DOHH2 (cell line): ENCODE measurements around the gene RASSF7.

Experiments
- H3F3A ChIP-seq: fragments of 200-600 bp; sonication (generic), shearing (Covaris generic); 2 replicates; pipeline ENCODE4 v1.6.0; 2016; ENCODE audit warnings: antibody characterized with exemption, mild to moderate bottlenecking; ENCODE audit not compliant: control insufficient read depth, insufficient read depth
- H3K27ac ChIP-seq: fragments of 200-600 bp; sonication (generic); 2 replicates; pipeline ENCODE4 v1.5.1; 2014; ENCODE audit warnings: low read depth, mild to moderate bottlenecking, low read length, moderate library complexity
- H3K27me3 ChIP-seq: fragments of 200-600 bp; sonication (generic); 2 replicates; pipeline ENCODE4 v1.6.1; 2014; ENCODE audit warnings: mild to moderate bottlenecking, low read length, mixed read lengths; ENCODE audit not compliant: control insufficient read depth
- H3K36me3 ChIP-seq: fragments of 200-600 bp; sonication (generic); 2 replicates; pipeline ENCODE4 v1.6.1; 2014; ENCODE audit warnings: mild to moderate bottlenecking, low read length, moderate library complexity, mixed read lengths; ENCODE audit not compliant: control insufficient read depth
- H3K4me1 ChIP-seq: fragments of 200-600 bp; sonication (generic); 2 replicates; pipeline ENCODE4 v1.6.1; 2014; ENCODE audit warnings: mild to moderate bottlenecking, low read length, mixed read lengths; ENCODE audit not compliant: control insufficient read depth
- H3K4me2 ChIP-seq: fragments of 200-600 bp; sonication (generic); 2 replicates; pipeline ENCODE4 v1.6.0; 2014; ENCODE audit warnings: mild to moderate bottlenecking, low read length, moderate library complexity
- H3K4me3 ChIP-seq: fragments of 200-600 bp; sonication (generic); 2 replicates; pipeline ENCODE4 v1.5.1; 2014; ENCODE audit warnings: mild to moderate bottlenecking, low read length, mixed read lengths
- H3K79me2 ChIP-seq: fragments of 200-600 bp; sonication (generic); 2 replicates; pipeline ENCODE4 v1.6.1; 2014; ENCODE audit warnings: mild to moderate bottlenecking, low read length, mixed read lengths; ENCODE audit not compliant: control insufficient read depth
- H3K9me2 ChIP-seq: fragments of 200-600 bp; sonication (generic); replicated peaks from 2 replicates; pipeline ENCODE4 v1.6.1; 2014; ENCODE audit warnings: mild to moderate bottlenecking, low read length, mixed read lengths; ENCODE audit not compliant: control insufficient read depth
- H3K9me3 ChIP-seq: fragments of 200-600 bp; sonication (generic); 2 replicates; pipeline ENCODE4 v1.6.1; 2014; ENCODE audit warnings: antibody characterized with exemption, low read length, mixed read lengths; ENCODE audit not compliant: control insufficient read depth, insufficient read depth
- H4K20me1 ChIP-seq: fragments of 200-600 bp; sonication (generic); 2 replicates; pipeline ENCODE4 v1.6.0; 2014; ENCODE audit warnings: low read depth, mild to moderate bottlenecking, antibody characterized with exemption, low read length, moderate library complexity; ENCODE audit not compliant: control insufficient read depth, insufficient read depth
- CTCF ChIP-seq: fragments of 200-600 bp; sonication (generic); IDR thresholded peaks from one replicate; pipeline ENCODE4 v1.5.1; 2014; ENCODE audit warnings: antibody characterized with exemption, mild to moderate bottlenecking, low read depth, low read length; ENCODE audit not compliant: poor library complexity, severe bottlenecking
- EZH2phosphoT487 ChIP-seq: fragments of 200-600 bp; sonication (generic); IDR thresholded peaks from 2 replicates; pipeline ENCODE4 v1.6.1; 2017; ENCODE audit warnings: borderline replicate concordance, mild to moderate bottlenecking, antibody characterized with exemption, low read length, moderate library complexity, mixed read lengths

RASSF7 gene

DNA sequence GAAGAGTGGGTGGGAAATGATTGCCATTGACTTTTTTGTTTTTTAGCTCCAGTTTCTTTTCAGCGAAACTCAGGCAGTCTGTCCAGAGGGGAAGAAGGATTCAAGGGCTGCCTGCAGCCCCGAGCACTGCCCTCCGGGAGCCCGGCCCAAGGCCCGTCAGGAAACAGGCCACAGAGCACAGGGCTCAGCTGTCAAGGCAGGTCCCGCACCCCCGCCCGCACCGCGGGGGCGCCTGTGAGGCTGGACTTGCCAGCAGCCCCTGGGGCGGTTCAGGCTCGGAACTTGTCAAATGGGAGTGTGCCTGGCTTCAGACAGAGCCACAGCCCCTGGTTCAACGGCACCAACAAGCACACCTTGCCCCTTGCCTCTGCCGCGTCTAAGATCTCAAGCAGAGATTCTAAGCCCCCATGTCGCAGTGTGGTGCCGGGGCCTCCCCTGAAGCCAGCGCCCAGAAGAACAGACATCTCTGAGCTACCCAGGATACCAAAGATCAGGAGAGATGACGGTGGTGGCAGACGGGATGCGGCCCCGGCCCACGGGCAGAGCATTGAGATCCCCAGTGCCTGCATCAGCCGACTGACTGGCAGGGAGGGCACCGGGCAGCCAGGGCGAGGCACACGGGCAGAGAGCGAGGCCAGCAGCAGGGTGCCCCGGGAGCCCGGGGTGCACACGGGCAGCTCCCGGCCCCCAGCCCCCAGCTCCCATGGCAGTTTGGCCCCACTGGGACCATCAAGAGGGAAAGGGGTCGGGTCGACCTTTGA lies 46.4 kb downstream of the RASSF7 start:
- no peak overlapping the region for H3K4me2 ChIP-seq
- H3K27ac ChIP-seq: no peak overlapping the region

DNA sequence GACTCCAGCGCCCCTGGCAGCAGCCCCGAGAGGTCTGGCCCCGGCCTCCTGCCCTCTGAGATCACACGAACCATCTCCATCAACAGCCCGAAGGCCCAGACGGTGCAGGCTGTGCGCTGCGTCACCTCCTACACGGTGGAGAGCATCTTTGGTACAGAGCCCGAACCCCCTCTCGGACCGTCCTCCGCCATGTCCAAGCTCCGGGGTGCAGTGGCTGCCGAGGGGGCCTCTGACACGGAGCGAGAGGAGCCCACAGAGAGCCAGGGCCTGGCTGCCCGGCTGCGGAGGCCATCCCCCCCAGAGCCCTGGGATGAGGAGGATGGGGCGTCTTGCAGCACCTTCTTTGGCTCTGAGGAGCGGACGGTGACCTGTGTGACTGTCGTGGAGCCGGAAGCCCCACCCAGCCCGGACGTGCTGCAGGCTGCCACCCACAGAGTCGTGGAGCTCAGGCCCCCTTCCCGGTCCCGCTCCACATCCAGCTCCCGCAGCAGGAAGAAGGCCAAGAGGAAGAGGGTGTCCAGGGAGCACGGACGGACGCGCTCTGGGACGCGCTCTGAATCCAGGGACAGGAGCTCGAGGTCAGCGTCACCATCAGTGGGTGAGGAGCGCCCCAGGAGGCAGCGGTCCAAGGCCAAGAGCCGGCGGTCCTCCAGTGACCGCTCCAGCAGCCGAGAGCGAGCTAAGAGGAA lies 47.3 kb downstream of the RASSF7 start:
- Histone ChIP-seq H3K4me3 (no peak overlapping the region), H4K20me1 (peaks cover 5% of the 10 kb centered on the region), H3K9me3 (no peaks in the 10 kb centered on the region), H3K79me2 (no peaks in the 10 kb centered on the region; the same call in 1 of the 2 replicates), H3K36me3 (peaks cover 93% of the 10 kb centered on the region), H3F3A (peaks cover 6% of the 10 kb centered on the region; the same call in 1 of the 2 replicates), H3K27ac (no peak overlapping the region), H3K4me1 (peaks cover 1% of the 10 kb centered on the region; the same call in 1 of the 2 replicates), H3K9me2 (no peaks in the 10 kb centered on the region), H3K27me3 (no peaks in the 10 kb centered on the region), H3K4me2 (no peak overlapping the region)
- TF ChIP-seq EZH2phosphoT487 (no peak), CTCF (no peak)

More for the DNA sequence above, 46.4 kb downstream of the RASSF7 start:
- Histone ChIP-seq H3K9me3 (no peaks in the 10 kb centered on the region), H3K4me3 (no peak overlapping the region), H4K20me1 (0 out of 2 replicates have a peak, but pooled peaks cover 2% of the 10 kb centered on the region), H3F3A (peaks cover 4% of the 10 kb centered on the region; the same call in 1 of the 2 replicates), H3K4me1 (no peaks in the 10 kb centered on the region), H3K27me3 (no peaks in the 10 kb centered on the region), H3K9me2 (no peaks in the 10 kb centered on the region), H3K36me3 (peaks cover 90% of the 10 kb centered on the region), H3K79me2 (no peaks in the 10 kb centered on the region)
- TF ChIP-seq EZH2phosphoT487 (no peak), CTCF (no peak)

GRCh38 chr11:608791-609251 lies 48.1 kb downstream of the RASSF7 start:
- H3K36me3 ChIP-seq: peaks cover 90% of the 10 kb centered on the region
- no peak overlapping the region for H3K4me2 ChIP-seq

More at GRCh38 chr11:608791-609251, 48.1 kb downstream of the RASSF7 start:
- Histone ChIP-seq H3K4me3 (no peak overlapping the region), H3K27me3 (no peaks in the 10 kb centered on the region), H3K9me2 (no peaks in the 10 kb centered on the region), H4K20me1 (peaks cover 8% of the 10 kb centered on the region), H3F3A (peaks cover 6% of the 10 kb centered on the region; the same call in 1 of the 2 replicates), H3K9me3 (no peaks in the 10 kb centered on the region), H3K4me1 (peaks cover 7% of the 10 kb centered on the region), H3K79me2 (no peaks in the 10 kb centered on the region; the same call in none of the 2 replicates), H3K27ac (no peak overlapping the region)
- TF ChIP-seq EZH2phosphoT487: no peak
- no peak for TF ChIP-seq CTCF
